Activated B cell treated with CpG ODN at 0.5 μM for 24 hours (primary cell): ENCODE data around the gene SLC22A6. TPM values are rescaled to one million over a fixed set of nuclear protein-coding genes. Genes with fewer than 3 reads are reported as not detected.

ENCODE experiments used
- ATAC-seq: fragments of 200-7000 bp; cut with Tn5 transposase; one replicate; pipeline ENCODE4 v1.10.0; 2021; ENCODE audit warnings: low read depth, mild to moderate bottlenecking, moderate library complexity
- CTCF ChIA-PET: fragments of 350-600 bp; sonication (Branson Sonifier 250); formaldehyde crosslinking; loops from one replicate; lab custom pipeline; 2021; ENCODE audit warnings: antibody characterized with exemption; lab: Charles Lee
- POLR2A ChIA-PET: fragments of 350-600 bp; sonication (Branson Sonifier 250); formaldehyde crosslinking; loops from one replicate; lab custom pipeline; 2021; ENCODE audit warnings: antibody characterized with exemption; lab: Charles Lee
- DNase-seq: peaks from one replicate; pipeline ENCODE4 v3.0.0; 2022
- H3K27ac Mint-ChIP-seq: one replicate; pipeline ENCODE4 v1.8.0; 2020; ENCODE audit warnings: mixed read lengths
- H3K27me3 Mint-ChIP-seq: one replicate; pipeline ENCODE4 v1.8.0; 2021; ENCODE audit warnings: mixed read lengths
- H3K36me3 Mint-ChIP-seq: one replicate; pipeline ENCODE4 v1.8.0; 2021; ENCODE audit warnings: low read depth, mixed read lengths
- H3K4me1 Mint-ChIP-seq: one replicate; pipeline ENCODE4 v1.8.0; 2021; ENCODE audit warnings: mixed read lengths
- H3K4me3 Mint-ChIP-seq: one replicate; pipeline ENCODE4 v1.8.0; 2020; ENCODE audit warnings: mild to moderate bottlenecking, mixed read lengths
- H3K9me3 Mint-ChIP-seq: one replicate; pipeline ENCODE4 v1.8.0; 2020; ENCODE audit warnings: mixed read lengths
- intact Hi-C: fragments of 100-400 bp; cut with micrococcal nuclease; formaldehyde crosslinking; loops from one replicate; pipeline ENCODE4 v1.15.1; 2024
- total RNA-seq: library from RNA; stranded (reverse); gene quantifications from 2 replicates; pipeline ENCODE4 v1.2.3, GENCODE V29; 2022
- TF ChIP-seq, protein P1 (sequence below): fragments of 200-600 bp; IDR thresholded peaks from one replicate; pipeline ENCODE4 v1.8.0; 2022; ENCODE audit warnings: antibody characterized with exemption, mild to moderate bottlenecking

SLC22A6 gene
- total RNA-seq, 1 donor from 2014 or later = not detected

- POLR2A ChIA-PET = no interaction called here
- no peaks in the 10 kb centered on the region for H3K36me3 Mint-ChIP-seq
- TF ChIP-seq, protein P1, sequence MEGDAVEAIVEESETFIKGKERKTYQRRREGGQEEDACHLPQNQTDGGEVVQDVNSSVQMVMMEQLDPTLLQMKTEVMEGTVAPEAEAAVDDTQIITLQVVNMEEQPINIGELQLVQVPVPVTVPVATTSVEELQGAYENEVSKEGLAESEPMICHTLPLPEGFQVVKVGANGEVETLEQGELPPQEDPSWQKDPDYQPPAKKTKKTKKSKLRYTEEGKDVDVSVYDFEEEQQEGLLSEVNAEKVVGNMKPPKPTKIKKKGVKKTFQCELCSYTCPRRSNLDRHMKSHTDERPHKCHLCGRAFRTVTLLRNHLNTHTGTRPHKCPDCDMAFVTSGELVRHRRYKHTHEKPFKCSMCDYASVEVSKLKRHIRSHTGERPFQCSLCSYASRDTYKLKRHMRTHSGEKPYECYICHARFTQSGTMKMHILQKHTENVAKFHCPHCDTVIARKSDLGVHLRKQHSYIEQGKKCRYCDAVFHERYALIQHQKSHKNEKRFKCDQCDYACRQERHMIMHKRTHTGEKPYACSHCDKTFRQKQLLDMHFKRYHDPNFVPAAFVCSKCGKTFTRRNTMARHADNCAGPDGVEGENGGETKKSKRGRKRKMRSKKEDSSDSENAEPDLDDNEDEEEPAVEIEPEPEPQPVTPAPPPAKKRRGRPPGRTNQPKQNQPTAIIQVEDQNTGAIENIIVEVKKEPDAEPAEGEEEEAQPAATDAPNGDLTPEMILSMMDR = no peak
- DNase-seq (no peak), ATAC-seq (no peak)
- H3K27ac Mint-ChIP-seq = no peak overlapping the region
- CTCF ChIA-PET = interaction anchor here (1.8 to 8.3 kb wide), 3 partner anchors 12 to 117 kb away, joined by 4 to 227 read pairs (median 7); no protein-coding TSS in a partner anchor
- peaks cover 4% of the 10 kb centered on the region for H3K4me1 Mint-ChIP-seq
- intact Hi-C loops = loop anchor here (5.0 kb wide), 1 partner anchor 100 kb away; the partner anchor contains the start of gene CHRM1
- peaks cover 31% of the 10 kb centered on the region for H3K27me3 Mint-ChIP-seq
- H3K9me3 Mint-ChIP-seq = no peaks in the 10 kb centered on the region
- no peak overlapping the region for H3K4me3 Mint-ChIP-seq
Observed at GRCh38 chr11:63022441-63022840, 37.7 kb upstream of the SLC22A6 start.

GRCh38 chr11:63020671-63021291 lies 36.0 kb upstream of the SLC22A6 start:
- POLR2A ChIA-PET = no interaction called here
- DNase-seq = no peak
- CTCF ChIA-PET = interaction anchor here (8.3 kb wide), 1 partner anchor 115 kb away, joined by 227 read pairs; no protein-coding TSS in a partner anchor

GRCh38 chr11:63019506-63019905 lies 34.7 kb upstream of the SLC22A6 start:
- H3K9me3 Mint-ChIP-seq = no peaks in the 10 kb centered on the region
- intact Hi-C loops = no loop called here
- H3K36me3 Mint-ChIP-seq = no peaks in the 10 kb centered on the region
- no peak overlapping the region for H3K4me3 Mint-ChIP-seq
- H3K27me3 Mint-ChIP-seq = peaks cover 29% of the 10 kb centered on the region
- no peak overlapping the region for H3K27ac Mint-ChIP-seq
- ChIA-PET POLR2A (no interaction called here), CTCF (interaction anchor here (8.3 kb wide), 1 partner anchor 114 kb away, joined by 227 read pairs; no protein-coding TSS in a partner anchor)
- no peak for ATAC-seq
- peaks cover 4% of the 10 kb centered on the region for H3K4me1 Mint-ChIP-seq
- no peak for DNase-seq
- TF ChIP-seq, protein P1 = no peak

More at GRCh38 chr11:63020671-63021291, 36.0 kb upstream of the SLC22A6 start:
- H3K9me3 Mint-ChIP-seq = no peaks in the 10 kb centered on the region
- intact Hi-C loops = loop anchor here (5.0 kb wide), 1 partner anchor 98 kb away; the partner anchor contains the start of gene CHRM1
- ATAC-seq = no peak
- peaks cover 4% of the 10 kb centered on the region for H3K4me1 Mint-ChIP-seq
- H3K27me3 Mint-ChIP-seq = peaks cover 28% of the 10 kb centered on the region
- H3K27ac Mint-ChIP-seq = no peak overlapping the region
- H3K4me3 Mint-ChIP-seq = no peak overlapping the region
- H3K36me3 Mint-ChIP-seq = no peaks in the 10 kb centered on the region
- TF ChIP-seq, protein P1 = no peak

- H3K4me1 Mint-ChIP-seq = no peaks in the 10 kb centered on the region
- H3K4me3 Mint-ChIP-seq = no peak overlapping the region
- intact Hi-C loops = no loop called here
- peaks cover 29% of the 10 kb centered on the region for H3K27me3 Mint-ChIP-seq
- no peaks in the 10 kb centered on the region for H3K36me3 Mint-ChIP-seq
- TF ChIP-seq, protein P1 = no peak
- ChIA-PET CTCF (interaction anchor here (8.3 kb wide), 1 partner anchor 112 kb away, joined by 227 read pairs; no protein-coding TSS in a partner anchor), POLR2A (no interaction called here)
- no peaks in the 10 kb centered on the region for H3K9me3 Mint-ChIP-seq
- ATAC-seq (no peak), DNase-seq (no peak)
- H3K27ac Mint-ChIP-seq = no peak overlapping the region
Observed at GRCh38 chr11:63017306-63017974, 32.7 kb upstream of the SLC22A6 start.
